ENCODE data around the gene TPGS1.

DNA sequence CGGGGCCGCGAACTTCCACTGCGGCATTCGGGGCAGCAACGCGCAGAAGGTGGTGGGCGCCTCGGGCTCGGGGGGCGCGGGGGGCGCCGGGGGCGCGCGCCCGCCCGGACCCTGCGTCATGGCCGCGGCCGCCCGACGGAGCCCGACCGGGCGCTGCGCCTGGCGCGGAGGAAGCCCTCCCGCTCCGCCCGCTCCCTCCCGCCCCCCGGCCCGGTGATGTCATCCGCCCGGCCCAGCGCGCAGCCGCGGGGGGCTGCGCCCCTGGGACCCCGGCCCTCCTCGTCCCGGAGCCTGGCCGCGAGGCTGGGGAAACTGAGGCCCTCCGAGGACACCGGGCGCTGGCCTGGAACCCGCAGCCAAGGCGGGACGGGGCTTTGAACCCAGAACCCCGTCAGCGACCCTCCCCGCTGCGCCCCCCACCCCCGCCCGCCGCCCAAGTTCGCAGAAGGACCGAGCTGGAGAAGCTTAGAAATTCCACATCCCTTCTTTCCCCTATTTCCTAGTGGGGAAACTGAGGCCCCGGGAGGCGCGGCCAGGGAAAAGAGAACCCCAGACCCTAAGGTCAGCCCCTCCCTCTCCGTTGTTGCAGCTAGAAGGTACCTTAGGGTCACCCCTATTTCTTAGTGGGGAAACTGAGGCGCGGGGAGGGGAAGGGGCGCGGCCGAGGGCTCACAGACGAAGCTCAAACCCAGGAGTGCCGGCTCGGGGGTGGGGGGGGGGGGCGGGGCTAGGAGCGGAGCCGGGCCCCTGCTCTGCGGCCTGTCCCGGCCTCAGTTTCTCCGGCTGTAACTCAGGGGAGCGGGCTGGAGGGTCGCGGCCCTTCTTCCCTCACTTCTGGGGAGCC lies 46.2 kb upstream of the TPGS1 start, which contains the start of gene SHC2:
- TF ChIP-seq CTCF (IDR thresholded peaks at IDR 0.05; ENCODE audit: low read depth, low read length): no peak
- no peak for TF ChIP-seq POLR2A (IDR thresholded peaks at IDR 0.05; ENCODE audit: extremely low read depth, insufficient read length)
- no peak for TF ChIP-seq MYC (IDR thresholded peaks at IDR 0.05; ENCODE audit: low read depth, low read length)
- TF ChIP-seq MAX (IDR thresholded peaks at IDR 0.05; ENCODE audit: low read depth, low read length): no peak
